Transverse colon (tissue), 4 donors: ENCODE data around the gene DPEP3.

Experiments used
- CTCF ChIP-seq, 5 experiments: fragments of 200-600 bp in 3 of 5; fragments of 450-650 bp in 2 of 5; sonication (generic) in 3 of 5; IDR thresholded peaks; 1 replicate in 2 of 5; 2 replicates in 3 of 5; pipeline ENCODE4 v1.5.1; 2016 to 2017; ENCODE audit warnings: antibody characterized with exemption in 5 of 5, inconsistent platforms in 3 of 5, mild to moderate bottlenecking in 2 of 5, moderate library complexity in 1 of 5
- EP300 ChIP-seq: sonication (generic); formaldehyde crosslinking; IDR thresholded peaks from one replicate; pipeline ENCODE4 v1.6.1; 2017; ENCODE audit warnings: antibody characterized with exemption, low read depth
- POLR2A ChIP-seq: fragments of 450-650 bp; IDR thresholded peaks from one replicate; pipeline ENCODE4 v1.6.1; 2016; ENCODE audit warnings: antibody characterized with exemption, mild to moderate bottlenecking, moderate library complexity
- POLR2AphosphoS5 ChIP-seq, 3 donors: sonication (generic); formaldehyde crosslinking; IDR thresholded peaks; one replicate each; pipeline ENCODE4 v1.6.1; 2016; ENCODE audit warnings: antibody characterized with exemption in 3 of 3

GRCh38 chr16:67943256-67943618 lies 37.1 kb downstream of the DPEP3 start:
- TF ChIP-seq CTCF (IDR thresholded peaks at IDR 0.05) (no peak), EP300 (no peak), POLR2A (no peak), POLR2AphosphoS5 (IDR thresholded peaks at IDR 0.05) (no peak)
